Measurements from ENCODE around the gene RALA. TPM values are rescaled to one million over a fixed set of nuclear protein-coding genes. Genes with fewer than 3 reads are reported as not detected.

RALA gene
- total and polyA plus RNA-seq, 2 experiments from 2014 or later = 43.5 to 231 TPM

DNA sequence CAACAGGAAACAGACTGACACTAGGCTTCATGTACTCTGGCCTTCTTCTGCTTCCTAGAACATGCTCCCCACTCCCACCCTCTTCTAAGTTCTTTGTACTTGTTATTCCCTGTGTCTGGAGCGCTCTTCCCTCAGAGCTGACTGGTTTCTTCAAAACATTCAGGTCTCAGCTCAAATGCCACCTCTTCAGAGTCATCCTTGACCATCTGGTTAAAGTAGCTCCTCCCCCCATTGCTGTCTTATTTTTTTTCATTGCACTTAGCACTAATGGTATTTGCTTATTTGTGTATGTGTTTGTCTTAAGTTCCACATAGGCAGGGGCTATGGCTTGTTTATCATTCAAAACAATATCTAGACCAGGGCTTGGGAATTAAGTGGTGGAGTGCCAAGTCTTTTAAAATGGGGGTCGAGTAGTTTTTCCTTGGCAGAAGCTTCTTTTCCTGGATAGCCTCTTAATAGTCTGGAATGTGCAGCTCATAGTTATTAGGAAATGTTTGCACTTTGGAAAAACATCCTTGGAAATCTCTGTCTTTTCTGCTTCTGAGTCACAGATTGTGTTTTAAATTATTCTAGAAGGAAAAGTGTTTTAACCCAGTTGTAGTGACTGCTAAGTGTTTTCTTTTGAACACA is 60.0 kb downstream of the RALA start:
- Histone ChIP-seq H3F3A (replicated peaks; ENCODE audit: low read depth) (no peaks in the 10 kb centered on the region), H3K4me2 (peak overlapping the region; percentile 12; the same call in 1 of the 2 replicates), H3K36me3 (ENCODE audit: insufficient read depth) (no peaks in the 10 kb centered on the region), H2AFZ (no peak overlapping the region), H3K27ac (ENCODE audit: low read depth) (no peak overlapping the region), H3K79me2 (replicated peaks; ENCODE audit: insufficient read depth) (peaks cover 88% of the 10 kb centered on the region), H3K4me3 (no peak overlapping the region), H3K9me2 (ENCODE audit: insufficient read depth) (no peaks in the 10 kb centered on the region), H3K4me1 (ENCODE audit: insufficient read depth) (peaks cover 37% of the 10 kb centered on the region), H4K20me1 (replicated peaks; ENCODE audit: insufficient read depth) (peaks cover 10% of the 10 kb centered on the region; the same call in 1 of the 2 replicates), H3K27me3 (ENCODE audit: insufficient read depth) (no peaks in the 10 kb centered on the region)
- DNase-seq (ENCODE audit: low spot score) (no peak), ATAC-seq (no peak)
- no peaks in the 10 kb centered on the region for H3K9me3 Mint-ChIP-seq
- peaks cover 3% of the 10 kb centered on the region for H3K27me3 Mint-ChIP-seq (ENCODE audit: insufficient read depth, low read depth, poor library complexity)
- H3K4me1 Mint-ChIP-seq = peaks cover 27% of the 10 kb centered on the region
- H3K36me3 Mint-ChIP-seq (ENCODE audit: low read depth) = no peaks in the 10 kb centered on the region
- no peak for TF ChIP-seq JUNB (IDR thresholded peaks at IDR 0.05; ENCODE audit: unreplicated experiment)
- no peak for TF ChIP-seq ZNF462 (CRISPR knock-in tag; IDR thresholded peaks at IDR 0.05)
- TF ChIP-seq, protein P1, sequence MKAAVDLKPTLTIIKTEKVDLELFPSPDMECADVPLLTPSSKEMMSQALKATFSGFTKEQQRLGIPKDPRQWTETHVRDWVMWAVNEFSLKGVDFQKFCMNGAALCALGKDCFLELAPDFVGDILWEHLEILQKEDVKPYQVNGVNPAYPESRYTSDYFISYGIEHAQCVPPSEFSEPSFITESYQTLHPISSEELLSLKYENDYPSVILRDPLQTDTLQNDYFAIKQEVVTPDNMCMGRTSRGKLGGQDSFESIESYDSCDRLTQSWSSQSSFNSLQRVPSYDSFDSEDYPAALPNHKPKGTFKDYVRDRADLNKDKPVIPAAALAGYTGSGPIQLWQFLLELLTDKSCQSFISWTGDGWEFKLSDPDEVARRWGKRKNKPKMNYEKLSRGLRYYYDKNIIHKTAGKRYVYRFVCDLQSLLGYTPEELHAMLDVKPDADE (IDR thresholded peaks at IDR 0.05) = no peak
- TF ChIP-seq CTCF (conservative IDR thresholded peaks at IDR 0.05; ENCODE audit: low read depth in 2 of 2) = no peak
- TF ChIP-seq STAT1 (IDR thresholded peaks at IDR 0.05; ENCODE audit: unreplicated experiment) = no peak
- TF ChIP-seq REST (IDR thresholded peaks at IDR 0.05; ENCODE audit: unreplicated experiment) = no peak
- no peak for TF ChIP-seq POLR2AphosphoS5 (IDR thresholded peaks at IDR 0.05; ENCODE audit: low read depth)
- no peak for TF ChIP-seq ZNF114 (CRISPR knock-in tag; IDR thresholded peaks at IDR 0.05)
- TF ChIP-seq NANOG (IDR thresholded peaks at IDR 0.05; ENCODE audit: borderline replicate concordance) = no peak
- TF ChIP-seq ZNF331 (CRISPR knock-in tag; IDR thresholded peaks at IDR 0.05; ENCODE audit: low read depth) = no peak
- no peak for TF ChIP-seq EZH2 (IDR thresholded peaks at IDR 0.05; ENCODE audit: low read depth, unreplicated experiment)
- no peak for TF ChIP-seq EZH2phosphoT487 (IDR thresholded peaks at IDR 0.05; ENCODE audit: unreplicated experiment)
- no peak for TF ChIP-seq CREB1 (CRISPR knock-in tag; IDR thresholded peaks at IDR 0.05; ENCODE audit: low read depth)
- no peak overlapping the region for H3K27ac Mint-ChIP-seq
- no peak overlapping the region for H3K4me3 Mint-ChIP-seq

Measured in GM23338 (cell line).